KOPT-K1 (cell line): ENCODE data around the gene NKD2.

Source experiments
- H3K27ac ChIP-seq: fragments of 200-600 bp; sonication (generic); 2 replicates; pipeline ENCODE4 v1.5.1; 2016; ENCODE audit warnings: antibody characterized with exemption, mild to moderate bottlenecking, low read depth, low read length; ENCODE audit not compliant: poor library complexity, severe bottlenecking
- H3K36me3 ChIP-seq: fragments of 200-600 bp; sonication (generic); 2 replicates; pipeline ENCODE4 v1.5.1; 2017; ENCODE audit warnings: antibody characterized with exemption, mild to moderate bottlenecking, low read length, moderate library complexity; ENCODE audit not compliant: insufficient read depth
- H3K9me3 ChIP-seq: fragments of 200-600 bp; sonication (generic); 2 replicates; pipeline ENCODE4 v1.5.1; 2017; ENCODE audit warnings: antibody characterized with exemption, low read length, mild to moderate bottlenecking; ENCODE audit not compliant: insufficient read depth, poor library complexity, severe bottlenecking

Gene NKD2

GRCh38 chr5:1008451-1009358 is at the start of gene NKD2:
NKD2 (plus strand) TSS chr5:1008802; CDS start chr5:1009058, 256 bp downstream.
- Histone ChIP-seq H3K36me3 (peaks cover 10% of the 10 kb centered on the region; the same call in 1 of the 2 replicates), H3K9me3 (no peaks in the 10 kb centered on the region), H3K27ac (no peak within 1 kb of the TSS)

GRCh38 chr5:959581-960531 is 48.7 kb upstream of the NKD2 start:
- Histone ChIP-seq H3K36me3 (no peaks in the 10 kb centered on the region), H3K9me3 (no peaks in the 10 kb centered on the region), H3K27ac (peak overlapping the region; percentile 98)

DNA sequence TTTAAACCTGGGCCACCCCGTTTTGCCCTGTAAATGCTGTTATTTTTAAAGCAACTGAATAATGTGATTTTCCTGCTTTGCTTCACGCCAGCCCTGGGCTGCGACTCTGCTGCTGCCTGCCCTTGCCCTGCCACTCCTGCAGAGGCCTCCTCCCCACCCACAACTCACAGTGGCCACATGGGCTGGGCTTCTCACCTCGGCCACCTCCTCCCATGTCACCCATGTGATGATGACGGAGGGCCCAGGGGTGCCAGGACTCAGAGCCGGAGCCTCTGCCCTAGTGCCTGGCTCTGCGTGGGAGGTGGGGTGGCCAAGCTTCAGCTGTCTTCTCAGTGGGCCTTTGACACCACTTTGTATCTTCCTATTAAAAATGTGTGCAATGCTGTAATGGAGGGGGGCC is 48.1 kb upstream of the NKD2 start:
- no peaks in the 10 kb centered on the region for H3K9me3 ChIP-seq
- H3K27ac ChIP-seq = peak overlapping the region; percentile 98

GRCh38 chr5:961002-961710 is 47.4 kb upstream of the NKD2 start:
- no peaks in the 10 kb centered on the region for H3K36me3 ChIP-seq
- H3K27ac ChIP-seq = peak overlapping the region; percentile 98
- no peaks in the 10 kb centered on the region for H3K9me3 ChIP-seq

More for the DNA sequence above, 48.1 kb upstream of the NKD2 start:
- no peaks in the 10 kb centered on the region for H3K36me3 ChIP-seq

GRCh38 chr5:961711-962240 is 46.8 kb upstream of the NKD2 start:
- Histone ChIP-seq H3K36me3 (no peaks in the 10 kb centered on the region; the same call in 1 of the 2 replicates), H3K27ac (peak overlapping the region; percentile 98), H3K9me3 (peaks cover 3% of the 10 kb centered on the region)

DNA sequence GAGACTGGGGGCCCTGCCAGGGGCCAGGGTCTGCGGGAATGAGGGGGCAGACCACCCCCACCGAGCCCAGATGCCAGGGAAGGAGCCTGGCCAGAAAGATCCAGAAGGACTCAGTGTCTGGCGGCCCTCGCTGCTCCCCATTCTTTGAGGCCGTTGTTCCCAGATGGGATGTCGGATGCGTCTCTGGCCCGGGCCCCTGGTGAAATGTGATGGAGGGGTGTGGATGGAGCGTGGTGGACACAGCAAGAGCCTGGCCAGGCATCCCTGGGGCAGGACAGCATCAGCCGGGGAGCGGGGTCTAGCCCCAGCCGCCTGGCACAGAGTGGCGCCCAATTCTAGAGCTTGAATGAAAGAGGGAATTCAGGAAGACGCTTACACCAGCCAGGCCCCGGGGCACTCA is 46.2 kb upstream of the NKD2 start:
- Histone ChIP-seq H3K9me3 (peaks cover 9% of the 10 kb centered on the region), H3K36me3 (no peaks in the 10 kb centered on the region; the same call in 1 of the 2 replicates), H3K27ac (peak overlapping the region; percentile 98)

- Histone ChIP-seq H3K36me3 (no peaks in the 10 kb centered on the region; the same call in 1 of the 2 replicates), H3K9me3 (peaks cover 13% of the 10 kb centered on the region), H3K27ac (peak overlapping the region; percentile 98)
Measured at GRCh38 chr5:962801-963200, 45.8 kb upstream of the NKD2 start.

- Histone ChIP-seq H3K27ac (peak overlapping the region; percentile 98), H3K36me3 (no peaks in the 10 kb centered on the region; the same call in 1 of the 2 replicates), H3K9me3 (peaks cover 18% of the 10 kb centered on the region)
Measured at GRCh38 chr5:963310-963672, 45.3 kb upstream of the NKD2 start.

GRCh38 chr5:963673-964531 is 44.7 kb upstream of the NKD2 start:
- Histone ChIP-seq H3K27ac (peak overlapping the region; percentile 98), H3K9me3 (peaks cover 24% of the 10 kb centered on the region), H3K36me3 (no peaks in the 10 kb centered on the region; the same call in 1 of the 2 replicates)

DNA sequence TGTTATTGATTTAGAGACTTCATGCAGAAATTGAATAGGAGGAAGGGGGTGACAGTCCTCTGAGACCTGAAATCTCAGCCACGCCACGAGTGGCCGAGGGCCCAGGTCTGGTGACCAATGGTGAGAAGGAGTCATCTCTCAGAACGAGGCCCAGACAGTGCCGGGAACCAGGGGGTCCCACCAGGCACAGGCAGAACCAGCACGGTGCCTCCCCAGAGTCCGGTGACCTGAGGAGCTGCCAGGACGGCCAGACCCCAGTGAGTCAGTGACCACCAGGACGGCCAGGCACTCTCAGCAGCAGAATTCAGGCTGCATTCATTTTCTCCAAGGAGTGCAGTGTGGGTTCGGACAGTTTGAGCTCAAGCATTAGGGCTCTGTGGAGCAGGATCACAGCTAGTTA is 43.8 kb upstream of the NKD2 start:
- peaks cover 32% of the 10 kb centered on the region for H3K9me3 ChIP-seq
- H3K27ac ChIP-seq = peak overlapping the region; percentile 98
- H3K36me3 ChIP-seq = no peaks in the 10 kb centered on the region; the same call in 1 of the 2 replicates

DNA sequence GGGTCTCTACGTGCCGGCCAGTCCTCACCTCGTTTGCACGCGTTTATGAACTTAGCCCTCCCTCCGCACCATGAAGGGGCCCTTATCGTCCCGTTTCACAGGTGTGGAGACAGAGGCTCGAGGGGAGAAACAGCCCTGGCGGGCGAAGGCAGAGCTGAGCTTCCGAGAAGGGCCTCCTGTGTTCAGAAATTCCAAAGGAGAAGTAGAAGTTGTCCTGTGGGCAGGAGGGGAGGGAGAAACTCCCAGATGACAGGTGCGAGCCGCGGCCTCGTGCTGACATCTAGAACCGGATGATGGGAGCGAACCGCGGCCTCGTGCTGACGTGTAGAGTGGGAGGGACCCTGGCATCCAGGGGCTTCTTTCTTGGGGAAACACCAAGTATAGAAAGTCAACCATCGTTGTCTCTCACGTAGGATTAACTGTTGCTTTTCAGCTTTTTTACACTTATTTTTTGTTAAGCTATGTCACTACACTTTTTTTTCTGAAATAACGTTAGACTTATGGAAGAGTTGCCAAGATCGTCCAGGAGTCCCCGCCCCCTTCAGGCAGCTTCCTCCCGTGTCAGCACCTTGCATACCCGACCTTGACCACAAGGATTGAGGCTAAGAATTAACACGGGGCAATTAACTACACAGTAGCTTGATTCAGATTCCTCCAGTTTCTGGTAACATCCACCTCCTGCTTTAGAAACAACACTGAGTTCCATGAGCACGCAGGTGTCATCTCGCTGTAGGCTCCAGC is 42.8 kb upstream of the NKD2 start:
- no peaks in the 10 kb centered on the region; the same call in 1 of the 2 replicates for H3K36me3 ChIP-seq
- H3K9me3 ChIP-seq = peaks cover 42% of the 10 kb centered on the region
- peak overlapping the region; percentile 98 for H3K27ac ChIP-seq

GRCh38 chr5:966345-966710 is 42.3 kb upstream of the NKD2 start:
- H3K36me3 ChIP-seq = no peaks in the 10 kb centered on the region; the same call in 1 of the 2 replicates
- H3K27ac ChIP-seq = peak overlapping the region; percentile 98
- peaks cover 46% of the 10 kb centered on the region for H3K9me3 ChIP-seq

DNA sequence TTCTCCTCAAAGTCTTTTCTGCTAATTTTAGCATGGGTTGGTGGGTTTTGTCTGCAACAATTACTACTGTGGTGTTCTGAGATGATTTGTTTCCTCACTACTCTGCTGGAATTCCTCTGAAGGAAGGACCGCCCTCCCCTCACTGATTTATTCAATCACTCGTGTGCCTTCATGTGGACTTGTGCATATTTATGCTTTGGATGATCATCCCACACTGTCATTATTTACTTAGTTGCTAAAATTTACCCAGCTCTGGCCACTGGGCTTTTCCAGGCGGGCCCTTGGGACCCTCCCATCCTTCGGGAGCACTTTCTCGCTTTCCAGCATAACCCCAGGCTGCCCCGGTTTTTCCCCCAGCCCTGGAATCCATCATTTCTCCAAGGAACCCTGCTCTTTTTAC is 41.7 kb upstream of the NKD2 start:
- Histone ChIP-seq H3K36me3 (no peaks in the 10 kb centered on the region; the same call in 1 of the 2 replicates), H3K27ac (peak overlapping the region; percentile 3), H3K9me3 (peaks cover 52% of the 10 kb centered on the region)
